IMR-90 (cell line): ENCODE measurements around the gene AGBL1. TPM values are rescaled to one million over a fixed set of nuclear protein-coding genes. Genes with fewer than 3 reads are reported as not detected.

Experiments used
- ATAC-seq: fragments of 200-7000 bp; cut with Tn5 transposase; 2 replicates; pipeline ENCODE4 v1.9.1; 2020; ENCODE audit warnings: low read depth, mild to moderate bottlenecking, moderate library complexity
- BruUV-seq: library from RNA; stranded (reverse); fragments of 400-500 nt; replicated peaks from 2 replicates; lab custom pipeline; 2021; lab: Mats Ljungman, UMichigan
- CTCF ChIA-PET: fragments of 300-600 bp; formaldehyde crosslinking; extraction: SDS; loops from one replicate; lab custom pipeline; 2021; ENCODE audit warnings: antibody characterized with exemption; lab: Yijun Ruan, JAX
- POLR2A ChIA-PET: fragments of 300-600 bp; sonication (Branson Sonifier 250); formaldehyde crosslinking; loops from one replicate; lab custom pipeline; 2022; ENCODE audit warnings: antibody characterized with exemption; ENCODE audit not compliant: unreplicated experiment; lab: Charles Lee
- DNase-seq: peaks from one replicate; pipeline ENCODE4 v3.0.0; 2013
- H2AFZ ChIP-seq: replicated peaks from 2 replicates; pipeline ENCODE3; 2013; ENCODE audit warnings: low read length, mild to moderate bottlenecking; ENCODE audit not compliant: poor library complexity
- H2AK5ac ChIP-seq: 2 replicates; pipeline ENCODE4 v1.6.1; 2013; ENCODE audit warnings: low read depth, low read length, inconsistent platforms
- H2AK9ac ChIP-seq: replicated peaks from 2 replicates; pipeline ENCODE3; 2013; ENCODE audit warnings: mild to moderate bottlenecking, low read depth, low read length, moderate library complexity; ENCODE audit not compliant: poor library complexity
- H2BK120ac ChIP-seq: 2 replicates; pipeline ENCODE4 v1.6.1; 2013; ENCODE audit warnings: low read depth, low read length, inconsistent platforms
- H2BK15ac ChIP-seq: 3 replicates; pipeline ENCODE4 v1.6.1; 2013; ENCODE audit warnings: low read depth, low read length, inconsistent platforms
- H2BK20ac ChIP-seq: 2 replicates; pipeline ENCODE4 v1.6.1; 2013; ENCODE audit warnings: low read depth, mild to moderate bottlenecking, inconsistent platforms, low read length, moderate library complexity
- H2BK5ac ChIP-seq: 2 replicates; pipeline ENCODE4 v1.6.1; 2013; ENCODE audit warnings: mild to moderate bottlenecking, low read depth, low read length, inconsistent platforms; ENCODE audit not compliant: poor library complexity, severe bottlenecking
- H3K14ac ChIP-seq: replicated peaks from 2 replicates; pipeline ENCODE4 v1.6.1; 2013; ENCODE audit warnings: low read depth, low read length, inconsistent platforms
- H3K18ac ChIP-seq: 2 replicates; pipeline ENCODE4 v1.6.1; 2013; ENCODE audit warnings: low read depth, low read length, control low read depth
- H3K23ac ChIP-seq: 2 replicates; pipeline ENCODE4 v1.6.1; 2013; ENCODE audit warnings: low read depth, low read length, inconsistent platforms
- H3K27ac ChIP-seq: 2 replicates; pipeline ENCODE4 v1.5.1; 2013; ENCODE audit warnings: mild to moderate bottlenecking, control low read depth, low read length; ENCODE audit not compliant: insufficient read depth
- H3K27me3 ChIP-seq: 2 replicates; pipeline ENCODE4 v1.6.1; 2013; ENCODE audit warnings: low read length; ENCODE audit not compliant: control insufficient read depth, insufficient read depth
- H3K36me3 ChIP-seq: 2 replicates; pipeline ENCODE4 v1.6.1; 2013; ENCODE audit warnings: low read length, mixed read lengths; ENCODE audit not compliant: control insufficient read depth, insufficient read depth
- H3K4ac ChIP-seq: 2 replicates; pipeline ENCODE4 v1.6.1; 2013; ENCODE audit warnings: low read depth, low read length, inconsistent platforms
- H3K4me1 ChIP-seq: 2 replicates; pipeline ENCODE4 v1.6.1; 2013; ENCODE audit warnings: low read length, mixed read lengths; ENCODE audit not compliant: control insufficient read depth, insufficient read depth
- H3K4me2 ChIP-seq: 2 replicates; pipeline ENCODE4 v1.6.1; 2013; ENCODE audit warnings: low read depth, mild to moderate bottlenecking, control low read depth, low read length, moderate library complexity
- H3K4me3 ChIP-seq: 2 replicates; pipeline ENCODE4 v1.5.1; 2013; ENCODE audit warnings: low read depth, mild to moderate bottlenecking, control low read depth, low read length, moderate library complexity; ENCODE audit not compliant: insufficient read depth
- H3K56ac ChIP-seq: 2 replicates; pipeline ENCODE4 v1.6.1; 2013; ENCODE audit warnings: low read length, inconsistent platforms; ENCODE audit not compliant: insufficient read depth; ENCODE audit errors: extremely low read depth
- H3K79me1 ChIP-seq, 2 experiments: 2 replicates each; pipeline ENCODE4 v1.6.1; 2013; ENCODE audit warnings: low read length in 2 of 2, inconsistent platforms in 1 of 2, low read depth in 1 of 2
- H3K9ac ChIP-seq: 2 replicates; pipeline ENCODE4 v1.6.1; 2013; ENCODE audit warnings: low read depth, low read length, control low read depth
- H3K9me1 ChIP-seq: 2 replicates; pipeline ENCODE4 v1.6.1; 2013; ENCODE audit warnings: low read length, inconsistent platforms; ENCODE audit not compliant: insufficient read depth
- H3K9me3 ChIP-seq: 2 replicates; pipeline ENCODE4 v1.6.1; 2013; ENCODE audit warnings: low read length; ENCODE audit not compliant: control insufficient read depth, insufficient read depth
- H4K20me1 ChIP-seq: 2 replicates; pipeline ENCODE4 v1.6.1; 2013; ENCODE audit warnings: low read length, inconsistent platforms; ENCODE audit not compliant: insufficient read depth
- H4K5ac ChIP-seq: 2 replicates; pipeline ENCODE4 v1.6.1; 2013; ENCODE audit warnings: mild to moderate bottlenecking, low read depth, low read length, control low read depth
- H4K8ac ChIP-seq, 2 experiments: 2 replicates each; pipeline ENCODE4 v1.6.1; 2013; ENCODE audit warnings: low read depth in 2 of 2, low read length in 2 of 2, control low read depth in 1 of 2, inconsistent platforms in 1 of 2
- H4K91ac ChIP-seq: 2 replicates; pipeline ENCODE4 v1.6.1; 2013; ENCODE audit warnings: low read depth, low read length, inconsistent platforms; ENCODE audit not compliant: insufficient read depth
- RAD21 ChIP-seq: IDR thresholded peaks from 2 replicates; pipeline ENCODE4 v1.6.1; 2012; ENCODE audit warnings: low read length, improper control_type of control experiment
- WGBS, 2 experiments: methylation state at CpG; one replicate each; pipeline versions ENCODE4 v1.1.5 to v1.1.7; 2013; ENCODE audit warnings: missing lambda C conversion rate in 2 of 2; ENCODE audit not compliant: insufficient read length in 1 of 2; ENCODE audit errors: extremely low coverage in 2 of 2; 5-methylcytosine and 5-hydroxymethylcytosine counted together
- dilution Hi-C: fragments of 300-500 bp; cut with HindIII; formaldehyde crosslinking; loops from one replicate; pipeline ENCODE4 v1.14.3; 2018; ENCODE audit warnings: low sequenced_read_pairs; ENCODE audit not compliant: unreplicated experiment
- in situ Hi-C: fragments of 300-500 bp; cut with MboI; formaldehyde crosslinking; loops from 3 replicates; pipeline ENCODE4 v1.14.3; 2019; ENCODE audit warnings: low sequenced_read_pairs, inconsistent platforms, mixed read lengths
- intact Hi-C: fragments of 100-400 bp; cut with micrococcal nuclease; formaldehyde crosslinking; loops from 2 replicates; pipeline ENCODE4 v1.10.0; 2022
- polyA plus RNA-seq, 3 experiments: library from polyadenylated mRNA; depleted of rRNA; stranded (reverse); fragments of >200 nt; gene quantifications; 2 replicates each; pipeline ENCODE4 v1.2.3, GENCODE V29; 2012; ENCODE audit warnings: low replicate concordance in 1 of 3
- total RNA-seq: library from RNA; depleted of rRNA; stranded (reverse); fragments of >200 nt; gene quantifications from 2 replicates; pipeline ENCODE4 v1.2.3, GENCODE V29; 2012

Gene AGBL1
- total and polyA plus RNA-seq, 2 of the 4 experiments (the other 2 are of a cell fraction) = not detected

GRCh38 chr15:86834115-86834863 lies 754.6 kb downstream of the AGBL1 start:
- no peak overlapping the region for H2BK5ac ChIP-seq
- no peak overlapping the region for H4K91ac ChIP-seq
- no peak for ATAC-seq
- DNase-seq = no peak
- H2AK9ac ChIP-seq = no peak overlapping the region
- no peak overlapping the region for H3K23ac ChIP-seq
- H3K9me1 ChIP-seq = no peaks in the 10 kb centered on the region
- H3K18ac ChIP-seq = no peak overlapping the region
- H2BK15ac ChIP-seq = no peak overlapping the region
- no peak overlapping the region for H2BK20ac ChIP-seq
- no peak overlapping the region for H3K14ac ChIP-seq
- H3K79me1 ChIP-seq = no peaks in the 10 kb centered on the region
- H2BK120ac ChIP-seq = no peak overlapping the region
- POLR2A ChIA-PET = no interaction called here
- in situ Hi-C loops (no loop called here), dilution Hi-C loops (no loop called here), intact Hi-C loops (no loop called here)
- H3K56ac ChIP-seq = no peak overlapping the region
- H2AFZ ChIP-seq = no peak overlapping the region
- no peak overlapping the region for H3K4me2 ChIP-seq
- H4K8ac ChIP-seq = no peak overlapping the region
- TF ChIP-seq RAD21 = no peak
- no TSS peak for BruUV-seq
- H2AK5ac ChIP-seq = no peak overlapping the region
- no peaks in the 10 kb centered on the region for H4K20me1 ChIP-seq
- H3K27me3 ChIP-seq = no peaks in the 10 kb centered on the region
- H4K5ac ChIP-seq = no peak overlapping the region
- no peak overlapping the region for H3K4ac ChIP-seq
- peaks cover 16% of the 10 kb centered on the region for H3K9me3 ChIP-seq
- H3K36me3 ChIP-seq = no peaks in the 10 kb centered on the region
- H3K4me3 ChIP-seq = no peak overlapping the region
- no peak overlapping the region for H3K27ac ChIP-seq
- H3K9ac ChIP-seq = no peak overlapping the region
- CTCF ChIA-PET = no interaction called here
- WGBS, 2 experiments = 40% methylated on average over 1 of the region's 7 CpGs; no CpG with 5 or more reads in 1 of the 2 experiments
- H3K4me1 ChIP-seq = no peaks in the 10 kb centered on the region
